Measurements from ENCODE around the gene PTPRD.

GRCh38 chr9:9100070-9100469 is 1512.7 kb downstream of the PTPRD start:
- TF ChIP-seq EZH2 (IDR thresholded peaks at IDR 0.05; ENCODE audit: low read length, missing control alignments) (no peak), CTCF (conservative IDR thresholded peaks at IDR 0.05 in 1 of 2, IDR thresholded peaks at IDR 0.05 in 1 of 2; ENCODE audit: low read depth in 1 of 2, low read length in 2 of 2) (no peak)

Measured in fibroblast of lung (primary cell).